ENCODE data around the gene LUC7L2. TPM values are rescaled to one million over a fixed set of nuclear protein-coding genes. Genes with fewer than 3 reads are reported as not detected.
"Not testable (repeated sequence)": the region's sequence is repeated elsewhere in the genome, so short reads cannot be mapped to it uniquely, and the experiment has no call there.

Gene LUC7L2
- total RNA-seq, 1 donor from 2014 or later, result 74.3 TPM

- Mint-ChIP-seq H3K4me3 (ENCODE audit: unreplicated experiment) (no peak overlapping the region), H3K4me1 (ENCODE audit: low read depth) (peaks cover 17% of the 10 kb centered on the region), H3K27ac (ENCODE audit: unreplicated experiment) (no peak overlapping the region), H3K36me3 (ENCODE audit: low read depth) (peaks cover 13% of the 10 kb centered on the region), H3K27me3 (ENCODE audit: low read depth) (no peaks in the 10 kb centered on the region), H3K9me3 (ENCODE audit: low read depth) (no peaks in the 10 kb centered on the region)
- DNase-seq (ENCODE audit: low spot score), result no peak
- no peak for TF ChIP-seq CTCF (IDR thresholded peaks at IDR 0.05)
These were observed 67.3 kb downstream of the LUC7L2 start for GRCh38 chr7:139427029-139427420.

DNA sequence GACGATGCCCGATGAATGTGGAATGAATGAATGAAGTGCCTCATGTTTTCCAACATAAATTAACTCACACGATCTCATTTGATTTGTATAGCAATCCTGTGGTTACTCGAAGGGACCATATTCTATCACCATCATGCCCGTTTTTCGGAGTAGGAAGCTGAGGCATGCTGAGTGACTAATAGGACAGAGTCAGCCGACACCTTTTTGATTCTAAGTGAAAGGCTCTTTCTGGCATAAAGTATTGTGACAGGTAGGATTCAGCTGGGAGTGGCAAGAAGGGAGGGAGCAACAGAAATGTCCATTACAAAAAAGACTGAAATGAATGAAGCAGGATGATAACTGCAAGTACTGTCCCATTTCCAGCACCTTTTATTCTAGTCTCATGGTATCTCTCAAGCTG is 68.1 kb downstream of the LUC7L2 start:
- Mint-ChIP-seq H3K4me3 (ENCODE audit: unreplicated experiment) (no peak overlapping the region), H3K9me3 (ENCODE audit: low read depth) (no peaks in the 10 kb centered on the region), H3K4me1 (ENCODE audit: low read depth) (peaks cover 21% of the 10 kb centered on the region), H3K27me3 (ENCODE audit: low read depth) (no peaks in the 10 kb centered on the region), H3K36me3 (ENCODE audit: low read depth) (peaks cover 9% of the 10 kb centered on the region), H3K27ac (ENCODE audit: unreplicated experiment) (no peak overlapping the region)
- DNase-seq (ENCODE audit: low spot score), result no peak
- no peak for TF ChIP-seq CTCF (IDR thresholded peaks at IDR 0.05)

- H3K4me1 Mint-ChIP-seq (ENCODE audit: low read depth), result peaks cover 37% of the 10 kb centered on the region
- not testable (repeated sequence) for H3K9me3 Mint-ChIP-seq (ENCODE audit: low read depth); H3K27ac Mint-ChIP-seq (ENCODE audit: unreplicated experiment); H3K4me3 Mint-ChIP-seq (ENCODE audit: unreplicated experiment); H3K27me3 Mint-ChIP-seq (ENCODE audit: low read depth); DNase-seq (ENCODE audit: low spot score); H3K36me3 Mint-ChIP-seq (ENCODE audit: low read depth)
These were observed 70.0 kb downstream of the LUC7L2 start for GRCh38 chr7:139429735-139430134.

DNA sequence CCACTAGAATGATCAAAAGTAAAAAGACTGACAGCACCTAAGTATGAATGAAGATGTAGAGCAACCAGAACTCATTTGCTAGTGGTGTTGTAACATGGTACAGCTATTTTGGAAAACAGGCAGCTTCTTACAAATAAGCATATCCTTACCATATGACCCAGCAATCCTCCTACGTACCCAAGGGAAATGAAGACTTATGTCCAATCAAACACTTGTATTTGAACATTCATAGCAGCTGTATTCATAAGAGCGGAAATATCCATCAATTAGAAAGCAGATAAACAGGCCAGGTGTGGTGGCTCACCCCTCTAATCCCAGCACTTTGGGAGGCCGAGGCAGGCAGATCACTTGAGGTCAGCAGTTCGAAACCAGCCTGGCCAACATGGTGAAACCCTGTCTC is 70.7 kb downstream of the LUC7L2 start:
- no peak for TF ChIP-seq CTCF (IDR thresholded peaks at IDR 0.05)
- Mint-ChIP-seq H3K9me3 (ENCODE audit: low read depth) (no peaks in the 10 kb centered on the region), H3K27ac (ENCODE audit: unreplicated experiment) (peak overlapping the region; percentile 47), H3K27me3 (ENCODE audit: low read depth) (no peaks in the 10 kb centered on the region), H3K4me1 (ENCODE audit: low read depth) (peaks cover 38% of the 10 kb centered on the region), H3K4me3 (ENCODE audit: unreplicated experiment) (no peak overlapping the region), H3K36me3 (ENCODE audit: low read depth) (peaks cover 4% of the 10 kb centered on the region)
- no peak for DNase-seq (ENCODE audit: low spot score)

DNA sequence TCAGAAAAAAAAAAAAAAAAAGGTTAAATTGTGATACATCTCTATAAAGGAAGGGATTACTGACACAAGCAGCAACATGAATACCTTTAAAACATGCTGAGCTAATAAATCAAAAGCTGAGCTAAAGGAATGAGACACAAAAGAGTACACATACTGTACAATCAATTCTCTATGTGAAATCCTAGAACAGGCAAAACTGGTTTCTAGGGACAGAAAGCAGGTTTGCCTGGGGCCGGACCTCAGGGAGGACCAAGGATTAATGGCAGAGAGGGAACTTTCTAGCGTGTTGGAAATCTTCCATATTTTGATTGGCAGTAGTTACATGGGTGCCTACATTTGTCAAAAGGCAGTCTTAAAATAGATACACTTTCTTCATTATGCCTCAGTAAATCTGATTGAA is 71.3 kb downstream of the LUC7L2 start:
- DNase-seq (ENCODE audit: low spot score), result no peak
- Mint-ChIP-seq H3K4me3 (ENCODE audit: unreplicated experiment) (no peak overlapping the region), H3K27me3 (ENCODE audit: low read depth) (no peaks in the 10 kb centered on the region), H3K9me3 (ENCODE audit: low read depth) (no peaks in the 10 kb centered on the region), H3K27ac (ENCODE audit: unreplicated experiment) (peak overlapping the region; percentile 54), H3K4me1 (ENCODE audit: low read depth) (peaks cover 38% of the 10 kb centered on the region), H3K36me3 (ENCODE audit: low read depth) (peaks cover 4% of the 10 kb centered on the region)
- TF ChIP-seq CTCF (IDR thresholded peaks at IDR 0.05), result no peak

- no peak for DNase-seq (ENCODE audit: low spot score)
- Mint-ChIP-seq H3K27me3 (ENCODE audit: low read depth) (no peaks in the 10 kb centered on the region), H3K27ac (ENCODE audit: unreplicated experiment) (peak overlapping the region; percentile 54), H3K4me1 (ENCODE audit: low read depth) (peaks cover 38% of the 10 kb centered on the region), H3K9me3 (ENCODE audit: low read depth) (no peaks in the 10 kb centered on the region), H3K4me3 (ENCODE audit: unreplicated experiment) (no peak overlapping the region), H3K36me3 (ENCODE audit: low read depth) (peaks cover 4% of the 10 kb centered on the region)
- no peak for TF ChIP-seq CTCF (IDR thresholded peaks at IDR 0.05)
These were observed 71.8 kb downstream of the LUC7L2 start for GRCh38 chr7:139431459-139431858.

Data from chondrocyte (in vitro differentiated cells).